ENCODE measurements around the gene DMD. TPM values are rescaled to one million over a fixed set of nuclear protein-coding genes. Genes with fewer than 3 reads are reported as not detected.

DMD gene
- total RNA-seq, 3 donors from 2014 or later (not counting 1 experiment from before 2014, with no cell fraction given): not detected

GRCh38 chrX:31715675-31716074 is 1495.7 kb downstream of the DMD start:
- no peaks in the 10 kb centered on the region for H3K27me3 ChIP-seq (ENCODE audit: control insufficient read depth, insufficient read depth, low read length)
- Mint-ChIP-seq H3K4me1 (no peaks in the 10 kb centered on the region), H3K36me3 (no peaks in the 10 kb centered on the region), H3K4me3 (no peak overlapping the region), H3K9me3 (no peaks in the 10 kb centered on the region), H3K27me3 (ENCODE audit: low read depth in 2 of 2) (peaks cover 0 to 5% of the 10 kb centered on the region in 2 donors), H3K27ac (no peak overlapping the region)
- H3K4me3 ChIP-seq (ENCODE audit: low read length): no peak overlapping the region
- ATAC-seq (no peak), DNase-seq (no peak)
- H3K4me1 ChIP-seq (ENCODE audit: control insufficient read depth, insufficient read depth, low read length): no peaks in the 10 kb centered on the region
- 92% methylated on average over 2 of the region's 5 CpGs for WGBS (ENCODE audit: insufficient coverage)
- no peaks in the 10 kb centered on the region for H3K36me3 ChIP-seq (ENCODE audit: control insufficient read depth, insufficient read depth, low read length)
- H3K9me3 ChIP-seq (ENCODE audit: control insufficient read depth, insufficient read depth, low read length): no peaks in the 10 kb centered on the region
- H3K27ac ChIP-seq (ENCODE audit: low read length): no peak overlapping the region
- intact Hi-C loops (cut with micrococcal nuclease): no loop called here
- TF ChIP-seq CTCF (IDR thresholded peaks at IDR 0.05): no peak

- no peak overlapping the region for H3K27ac ChIP-seq (ENCODE audit: low read length)
- H3K27me3 ChIP-seq (ENCODE audit: control insufficient read depth, insufficient read depth, low read length): no peaks in the 10 kb centered on the region
- 100% methylated on average over 1 of the region's 3 CpGs for WGBS (ENCODE audit: insufficient coverage)
- intact Hi-C loops (cut with micrococcal nuclease): no loop called here
- ATAC-seq: no peak
- Mint-ChIP-seq H3K9me3 (no peaks in the 10 kb centered on the region), H3K4me1 (no peaks in the 10 kb centered on the region), H3K36me3 (no peaks in the 10 kb centered on the region), H3K27me3 (ENCODE audit: low read depth in 2 of 2) (peaks cover 0 to 5% of the 10 kb centered on the region in 2 donors), H3K27ac (no peak overlapping the region), H3K4me3 (no peak overlapping the region)
- no peaks in the 10 kb centered on the region for H3K36me3 ChIP-seq (ENCODE audit: control insufficient read depth, insufficient read depth, low read length)
- TF ChIP-seq CTCF (IDR thresholded peaks at IDR 0.05): no peak
- no peaks in the 10 kb centered on the region for H3K4me1 ChIP-seq (ENCODE audit: control insufficient read depth, insufficient read depth, low read length)
- H3K4me3 ChIP-seq (ENCODE audit: low read length): no peak overlapping the region
- no peaks in the 10 kb centered on the region for H3K9me3 ChIP-seq (ENCODE audit: control insufficient read depth, insufficient read depth, low read length)
- DNase-seq: no peak
These were observed 1496.6 kb downstream of the DMD start for GRCh38 chrX:31714797-31715196.

GRCh38 chrX:31713120-31713519 is 1498.2 kb downstream of the DMD start:
- WGBS (ENCODE audit: insufficient coverage): 67% methylated on average over 1 of the region's 1 CpG
- Mint-ChIP-seq H3K4me3 (no peak overlapping the region), H3K36me3 (no peaks in the 10 kb centered on the region), H3K27me3 (ENCODE audit: low read depth in 2 of 2) (peaks cover 0 to 5% of the 10 kb centered on the region in 2 donors), H3K4me1 (no peaks in the 10 kb centered on the region), H3K27ac (no peak overlapping the region), H3K9me3 (no peaks in the 10 kb centered on the region)
- Histone ChIP-seq H3K36me3 (ENCODE audit: control insufficient read depth, insufficient read depth, low read length) (no peaks in the 10 kb centered on the region), H3K27me3 (ENCODE audit: control insufficient read depth, insufficient read depth, low read length) (no peaks in the 10 kb centered on the region), H3K27ac (ENCODE audit: low read length) (no peak overlapping the region), H3K4me3 (ENCODE audit: low read length) (no peak overlapping the region), H3K4me1 (ENCODE audit: control insufficient read depth, insufficient read depth, low read length) (no peaks in the 10 kb centered on the region), H3K9me3 (ENCODE audit: control insufficient read depth, insufficient read depth, low read length) (no peaks in the 10 kb centered on the region)
- no peak for TF ChIP-seq CTCF (IDR thresholded peaks at IDR 0.05)
- intact Hi-C loops (cut with micrococcal nuclease): no loop called here
- ATAC-seq (no peak), DNase-seq (no peak)

GRCh38 chrX:31711166-31711565 is 1500.2 kb downstream of the DMD start:
- intact Hi-C loops (cut with micrococcal nuclease): no loop called here
- H3K27ac Mint-ChIP-seq: no peak overlapping the region
- Histone ChIP-seq H3K9me3 (ENCODE audit: control insufficient read depth, insufficient read depth, low read length) (no peaks in the 10 kb centered on the region), H3K36me3 (ENCODE audit: control insufficient read depth, insufficient read depth, low read length) (no peaks in the 10 kb centered on the region), H3K4me3 (ENCODE audit: low read length) (no peak overlapping the region), H3K27me3 (ENCODE audit: control insufficient read depth, insufficient read depth, low read length) (no peaks in the 10 kb centered on the region), H3K4me1 (ENCODE audit: control insufficient read depth, insufficient read depth, low read length) (no peaks in the 10 kb centered on the region), H3K27ac (ENCODE audit: low read length) (no peak overlapping the region)
- H3K36me3 Mint-ChIP-seq: no peaks in the 10 kb centered on the region
- TF ChIP-seq CTCF (IDR thresholded peaks at IDR 0.05): no peak
- H3K27me3 Mint-ChIP-seq (ENCODE audit: low read depth in 2 of 2): peaks cover 0 to 5% of the 10 kb centered on the region in 2 donors
- no peak for ATAC-seq
- no peak for DNase-seq
- WGBS (ENCODE audit: insufficient coverage): 33% methylated on average over 1 of the region's 2 CpGs
- no peaks in the 10 kb centered on the region for H3K9me3 Mint-ChIP-seq
- no peak overlapping the region for H3K4me3 Mint-ChIP-seq
- H3K4me1 Mint-ChIP-seq: no peaks in the 10 kb centered on the region

All from natural killer cell (primary cell).